CD4-positive, CD25-positive, alpha-beta regulatory T cell (primary cell): ENCODE data around the gene RAB40B. TPM values are rescaled to one million over a fixed set of nuclear protein-coding genes. Genes with fewer than 3 reads are reported as not detected.

Experiments used
- ATAC-seq, 2 donors: fragments of 150-1000 bp; cut with Tn5 transposase; one replicate each; pipeline ENCODE4 v1.10.0; 2021; ENCODE audit warnings: low read depth in 2 of 2, moderate number of reproducible peaks in 2 of 2, moderate library complexity in 1 of 2
- DNase-seq, 3 donors: peaks; one replicate each; pipeline versions ENCODE4 v3.0.0 to v3.0.0-alpha.2; 2012 to 2022; ENCODE audit warnings: mixed read lengths in 1 of 3
- H3K27ac ChIP-seq: one replicate; pipeline ENCODE4 v1.7.0; 2013; ENCODE audit warnings: mild to moderate bottlenecking, low read length; ENCODE audit not compliant: insufficient read depth, poor library complexity, severe bottlenecking
- H3K27me3 ChIP-seq: one replicate; pipeline ENCODE4 v1.7.0; 2013; ENCODE audit warnings: low read length; ENCODE audit not compliant: control insufficient read depth, insufficient read depth
- H3K36me3 ChIP-seq: one replicate; pipeline ENCODE4 v1.7.0; 2013; ENCODE audit warnings: mild to moderate bottlenecking, low read length, moderate library complexity; ENCODE audit not compliant: control insufficient read depth, insufficient read depth
- H3K4me1 ChIP-seq: 2 replicates; pipeline ENCODE4 v1.7.0; 2013; ENCODE audit warnings: mild to moderate bottlenecking, low read length; ENCODE audit not compliant: insufficient read depth, control insufficient read depth, poor library complexity, severe bottlenecking
- H3K4me3 ChIP-seq: one replicate; pipeline ENCODE4 v1.7.0; 2013; ENCODE audit warnings: low read depth, mild to moderate bottlenecking, low read length, moderate library complexity
- H3K9me3 ChIP-seq, 2 experiments: 1 replicate in 1 of 2; 2 replicates in 1 of 2; pipeline ENCODE4 v1.7.0; 2013; ENCODE audit warnings: low read length in 2 of 2, mild to moderate bottlenecking in 1 of 2, moderate library complexity in 1 of 2; ENCODE audit not compliant: control insufficient read depth in 2 of 2
- H3K27ac Mint-ChIP-seq, 3 donors: one replicate each; pipeline ENCODE4 v1.8.0; 2020 to 2022; ENCODE audit warnings: mild to moderate bottlenecking in 3 of 3, mixed read lengths in 3 of 3, moderate library complexity in 2 of 3
- H3K27me3 Mint-ChIP-seq: one replicate; pipeline ENCODE4 v1.8.0; 2022; ENCODE audit warnings: mild to moderate bottlenecking, mixed read lengths
- H3K36me3 Mint-ChIP-seq: one replicate; pipeline ENCODE4 v1.8.0; 2020; ENCODE audit warnings: mixed read lengths
- H3K4me1 Mint-ChIP-seq, 4 donors: one replicate each; pipeline ENCODE4 v1.8.0; 2020 to 2022; ENCODE audit warnings: mixed read lengths in 4 of 4, mild to moderate bottlenecking in 1 of 4
- H3K4me3 Mint-ChIP-seq, 4 donors: one replicate each; pipeline ENCODE4 v1.8.0; 2020 to 2022; ENCODE audit warnings: mild to moderate bottlenecking in 4 of 4, mixed read lengths in 4 of 4, moderate library complexity in 3 of 4
- H3K9me3 Mint-ChIP-seq, 7 donors: one replicate each; pipeline ENCODE4 v1.8.0; 2020 to 2022; ENCODE audit warnings: mixed read lengths in 7 of 7, mild to moderate bottlenecking in 3 of 7, moderate library complexity in 2 of 7
- polyA plus RNA-seq, 4 donors: library from polyadenylated mRNA; unstranded; fragments of 300-500 nt; fragmentation: Illumina TruSeq; gene quantifications; one replicate each; pipeline ENCODE4 v1.2.3, GENCODE V29; 2021
- total RNA-seq: library from RNA; stranded (reverse); gene quantifications from one replicate; pipeline ENCODE4 v1.2.3, GENCODE V29; 2022

Gene RAB40B
- total and polyA plus RNA-seq, 5 donors from 2014 or later, result 2.2 to 5.3 (median 4.1) TPM

DNA sequence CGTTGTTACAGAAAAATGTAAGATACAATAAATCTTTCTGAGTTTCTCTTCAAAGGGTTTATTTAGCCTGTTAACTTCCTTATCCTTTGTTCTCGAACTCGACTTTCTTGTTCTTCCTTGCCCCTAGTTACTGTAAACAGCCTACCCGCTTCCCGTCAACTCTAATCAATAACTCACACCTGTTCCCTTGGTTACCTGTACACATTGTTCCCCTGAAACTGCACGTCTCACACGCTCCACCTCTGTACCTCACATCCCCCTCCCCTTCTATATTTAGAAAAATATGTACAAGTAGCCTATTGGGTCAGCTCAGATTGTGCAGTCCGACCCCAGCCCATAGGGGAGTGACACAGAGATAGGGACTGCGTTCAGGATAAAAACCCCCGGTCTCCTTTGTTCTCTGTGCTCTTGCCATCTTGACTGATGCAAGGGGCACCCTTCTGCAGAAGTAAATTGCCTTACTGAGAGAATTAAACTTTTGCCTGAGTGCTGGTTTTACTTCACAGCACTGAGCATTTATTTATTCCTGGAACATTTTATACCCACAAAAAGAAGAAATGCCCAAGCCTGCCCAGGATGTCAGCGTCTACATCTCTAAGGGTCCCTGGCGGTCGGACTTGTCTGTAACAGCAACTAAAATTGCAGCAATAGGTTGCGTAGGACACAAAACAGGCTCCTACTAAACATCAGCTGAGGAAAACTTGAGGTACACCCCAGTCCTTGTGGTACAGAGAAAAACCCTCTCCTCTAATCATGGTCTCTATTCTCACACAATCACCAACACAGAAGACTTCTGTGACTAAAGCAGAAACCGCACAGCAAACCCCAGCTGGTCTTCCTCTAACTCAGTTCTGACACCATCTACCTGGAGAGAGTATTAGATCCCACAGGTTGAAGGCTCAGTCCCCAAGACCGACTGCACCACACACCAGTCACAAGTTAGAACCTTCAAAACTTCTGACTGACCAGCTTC lies 61.6 kb downstream of the RAB40B start:
- Histone ChIP-seq H3K4me1 (peaks cover 5% of the 10 kb centered on the region), H3K27ac (no peak overlapping the region), H3K27me3 (no peaks in the 10 kb centered on the region), H3K36me3 (peaks cover 41% of the 10 kb centered on the region), H3K9me3 (peaks cover 0 to 3% of the 10 kb centered on the region in 2 experiments), H3K4me3 (no peak overlapping the region)
- peaks cover 22% of the 10 kb centered on the region for H3K36me3 Mint-ChIP-seq
- H3K4me3 Mint-ChIP-seq, result peak overlapping the region in 1 of 4 donors; percentile 69
- H3K27me3 Mint-ChIP-seq, result no peaks in the 10 kb centered on the region
- peaks cover 0 to 11% (median 0%) of the 10 kb centered on the region in 7 donors for H3K9me3 Mint-ChIP-seq
- DNase-seq, result no peak
- no peak for ATAC-seq
- peaks cover 0 to 59% (median 22%) of the 10 kb centered on the region in 4 donors for H3K4me1 Mint-ChIP-seq
- peak overlapping the region in 2 of 3 donors; percentile 3 to 51 for H3K27ac Mint-ChIP-seq

DNA sequence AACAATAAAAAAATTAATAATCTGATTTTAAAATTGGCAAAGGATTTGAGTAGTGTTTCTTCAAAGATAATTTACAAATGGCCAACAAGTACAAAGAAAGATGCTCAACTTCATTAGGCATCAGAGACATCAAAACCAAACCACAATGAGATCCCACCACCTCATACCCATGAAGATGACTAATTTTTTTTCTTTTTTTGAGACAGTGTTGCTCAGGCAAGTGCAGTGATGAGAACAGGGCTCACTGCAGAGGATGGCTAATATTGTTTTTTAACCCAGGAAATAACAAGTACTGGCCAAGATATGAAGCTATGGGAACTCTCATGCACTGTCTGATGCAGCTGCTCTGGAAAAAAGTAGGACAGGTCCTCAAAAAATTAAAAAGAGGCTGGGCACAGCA lies 65.2 kb downstream of the RAB40B start:
- H3K4me3 Mint-ChIP-seq, result no peak overlapping the region
- Histone ChIP-seq H3K27me3 (no peaks in the 10 kb centered on the region), H3K9me3 (peaks cover 0 to 3% of the 10 kb centered on the region in 2 experiments), H3K27ac (no peak overlapping the region), H3K36me3 (peaks cover 46% of the 10 kb centered on the region), H3K4me3 (no peak overlapping the region), H3K4me1 (no peaks in the 10 kb centered on the region)
- peaks cover 0 to 11% (median 0%) of the 10 kb centered on the region in 7 donors for H3K9me3 Mint-ChIP-seq
- H3K27ac Mint-ChIP-seq, result no peak overlapping the region
- H3K4me1 Mint-ChIP-seq, result peaks cover 0 to 42% (median 19%) of the 10 kb centered on the region in 4 donors
- no peaks in the 10 kb centered on the region for H3K27me3 Mint-ChIP-seq
- H3K36me3 Mint-ChIP-seq, result peaks cover 27% of the 10 kb centered on the region
- no peak for DNase-seq
- no peak for ATAC-seq

DNA sequence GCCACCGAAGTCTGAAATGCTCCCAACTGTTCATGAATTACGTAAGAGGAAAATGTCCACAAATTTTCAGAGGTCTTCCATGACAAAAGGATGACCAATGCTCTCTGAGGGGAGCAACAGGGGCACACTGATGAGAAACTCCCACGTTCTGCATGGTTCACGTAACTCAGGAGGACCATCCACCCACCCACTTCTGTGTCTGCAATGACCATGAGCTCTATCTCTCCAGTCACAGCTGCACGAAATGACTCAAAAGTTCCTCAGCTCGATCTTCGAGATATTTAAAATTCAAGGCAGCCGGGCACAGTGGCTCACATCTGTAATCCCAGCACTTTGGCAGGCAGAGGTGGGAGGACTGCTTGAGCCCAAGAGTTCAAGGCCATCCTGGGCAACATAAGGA lies 66.0 kb downstream of the RAB40B start:
- Mint-ChIP-seq H3K27ac (no peak overlapping the region), H3K36me3 (peaks cover 29% of the 10 kb centered on the region)
- H3K36me3 ChIP-seq, result peaks cover 50% of the 10 kb centered on the region

DNA sequence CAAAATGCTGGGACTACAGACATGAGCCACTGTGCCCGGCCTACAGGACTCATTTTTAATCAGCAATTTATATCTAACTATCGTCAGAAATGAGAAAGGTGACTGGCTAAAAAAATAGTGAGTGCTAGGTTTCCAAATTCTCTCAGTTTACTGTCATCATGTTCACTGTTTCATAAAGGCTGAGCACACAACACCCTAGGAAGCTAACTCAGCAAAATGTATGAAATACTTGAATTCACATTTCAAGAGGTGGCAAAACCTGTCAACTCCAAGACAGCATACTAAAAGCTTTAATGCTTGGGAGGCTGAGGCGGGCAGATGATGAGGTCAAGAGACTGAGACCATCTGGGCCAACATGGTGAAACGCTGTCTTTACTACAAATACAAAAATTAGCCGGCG lies 67.0 kb downstream of the RAB40B start:
- H3K27ac Mint-ChIP-seq, result peak overlapping the region in 1 of 3 donors; percentile 42
- H3K4me1 Mint-ChIP-seq, result peaks cover 0 to 31% (median 11%) of the 10 kb centered on the region in 4 donors
- H3K27ac ChIP-seq, result no peak overlapping the region
- H3K9me3 Mint-ChIP-seq, result peaks cover 0 to under 1% (median 0%) of the 10 kb centered on the region in 7 donors
- DNase-seq (no peak), ATAC-seq (no peak)
- no peak overlapping the region for H3K4me3 Mint-ChIP-seq
- peaks cover 49% of the 10 kb centered on the region for H3K36me3 ChIP-seq
- no peaks in the 10 kb centered on the region for H3K27me3 ChIP-seq
- no peaks in the 10 kb centered on the region for H3K4me1 ChIP-seq
- no peaks in the 10 kb centered on the region for H3K27me3 Mint-ChIP-seq
- no peaks in the 10 kb centered on the region for H3K9me3 ChIP-seq
- peaks cover 21% of the 10 kb centered on the region for H3K36me3 Mint-ChIP-seq
- H3K4me3 ChIP-seq, result no peak overlapping the region

More for the DNA sequence above, 66.0 kb downstream of the RAB40B start:
- Mint-ChIP-seq H3K4me1 (peaks cover 0 to 37% (median 17%) of the 10 kb centered on the region in 4 donors), H3K27me3 (no peaks in the 10 kb centered on the region), H3K4me3 (peak overlapping the region in 1 of 4 donors; percentile 19), H3K9me3 (peaks cover 0 to 10% (median 0%) of the 10 kb centered on the region in 7 donors)
- Histone ChIP-seq H3K4me3 (no peak overlapping the region), H3K4me1 (no peaks in the 10 kb centered on the region), H3K27ac (no peak overlapping the region), H3K27me3 (no peaks in the 10 kb centered on the region), H3K9me3 (peaks cover 0 to 3% of the 10 kb centered on the region in 2 experiments)
- ATAC-seq (no peak), DNase-seq (no peak)

DNA sequence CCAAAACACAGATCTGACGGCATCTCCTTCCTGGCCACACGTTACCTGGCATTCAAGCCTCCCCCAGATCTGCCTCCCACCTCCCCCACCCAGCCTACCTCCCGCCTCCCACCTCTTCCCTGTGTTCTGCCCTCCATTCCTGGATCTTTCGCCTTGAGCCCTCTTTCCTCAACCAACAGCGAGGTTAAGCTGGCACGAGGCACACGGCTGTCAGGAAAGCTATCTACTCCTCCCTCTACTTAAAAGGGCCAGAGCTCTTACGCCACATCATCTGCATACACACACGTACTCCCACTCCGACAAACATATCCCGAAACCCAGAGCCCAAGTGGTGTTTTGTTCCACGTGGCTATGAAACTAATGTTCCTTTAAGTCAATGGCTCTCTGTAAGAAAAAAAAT lies 68.3 kb downstream of the RAB40B start:
- Mint-ChIP-seq H3K27ac (no peak overlapping the region), H3K4me3 (no peak overlapping the region), H3K9me3 (no peaks in the 10 kb centered on the region), H3K36me3 (peaks cover 16% of the 10 kb centered on the region), H3K27me3 (no peaks in the 10 kb centered on the region), H3K4me1 (peaks cover 0 to 27% (median 11%) of the 10 kb centered on the region in 4 donors)
- Histone ChIP-seq H3K4me1 (no peaks in the 10 kb centered on the region), H3K27me3 (no peaks in the 10 kb centered on the region), H3K27ac (no peak overlapping the region), H3K4me3 (no peak overlapping the region), H3K36me3 (peaks cover 55% of the 10 kb centered on the region), H3K9me3 (no peaks in the 10 kb centered on the region)
- no peak for DNase-seq
- no peak for ATAC-seq

DNA sequence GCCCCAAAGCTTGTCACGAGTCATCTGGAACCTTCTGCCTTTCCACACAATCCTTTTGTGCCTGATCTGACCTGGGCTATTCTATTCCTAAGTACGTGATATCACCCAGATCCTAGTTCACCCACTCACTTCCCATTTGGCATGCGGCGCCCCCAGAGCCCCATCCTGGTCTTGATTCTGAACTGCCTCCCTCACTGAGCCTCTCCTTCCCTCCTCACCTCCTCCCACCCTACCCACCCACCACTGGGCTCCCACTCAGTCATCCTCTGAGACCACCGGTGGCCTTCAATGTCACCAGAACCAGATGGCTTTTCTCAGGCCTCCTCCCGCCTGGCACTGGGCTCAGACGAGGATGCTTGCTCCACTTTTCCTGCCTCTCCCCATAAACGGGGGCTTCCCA lies 68.8 kb downstream of the RAB40B start:
- Histone ChIP-seq H3K4me3 (no peak overlapping the region), H3K36me3 (peaks cover 58% of the 10 kb centered on the region), H3K4me1 (no peaks in the 10 kb centered on the region), H3K27ac (no peak overlapping the region), H3K27me3 (no peaks in the 10 kb centered on the region), H3K9me3 (no peaks in the 10 kb centered on the region)
- Mint-ChIP-seq H3K4me1 (peaks cover 0 to 25% (median 10%) of the 10 kb centered on the region in 4 donors), H3K9me3 (no peaks in the 10 kb centered on the region), H3K4me3 (no peak overlapping the region), H3K27ac (no peak overlapping the region), H3K36me3 (peaks cover 16% of the 10 kb centered on the region), H3K27me3 (no peaks in the 10 kb centered on the region)
- no peak for DNase-seq
- no peak for ATAC-seq

DNA sequence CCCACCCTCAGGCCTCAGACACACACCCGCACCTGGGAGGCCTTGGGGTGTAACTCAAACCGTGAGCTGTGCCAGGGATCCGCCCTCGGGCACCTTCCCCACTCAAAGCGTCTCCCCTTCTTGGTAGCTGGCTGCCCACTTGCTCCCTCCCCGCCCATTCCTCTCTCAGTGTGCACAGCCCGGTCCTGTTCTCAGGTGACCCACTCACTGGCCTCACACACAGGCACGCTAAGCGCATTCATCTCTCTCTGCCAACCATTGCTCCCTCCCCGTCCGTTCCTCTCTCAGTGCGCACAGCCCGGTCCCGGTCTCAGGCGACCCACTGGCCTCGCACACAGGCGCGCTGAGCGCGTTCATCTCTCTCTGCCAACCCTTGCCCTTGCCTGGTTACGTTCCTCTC lies 71.1 kb downstream of the RAB40B start:
- Mint-ChIP-seq H3K4me1 (peaks cover 0 to 8% (median 4%) of the 10 kb centered on the region in 4 donors), H3K27ac (no peak overlapping the region), H3K27me3 (no peaks in the 10 kb centered on the region), H3K36me3 (peaks cover 24% of the 10 kb centered on the region), H3K4me3 (no peak overlapping the region), H3K9me3 (no peaks in the 10 kb centered on the region)
- H3K36me3 ChIP-seq, result peaks cover 57% of the 10 kb centered on the region
- no peaks in the 10 kb centered on the region for H3K4me1 ChIP-seq
- ATAC-seq, result no peak
- DNase-seq, result no peak
- no peak overlapping the region for H3K27ac ChIP-seq
- no peak overlapping the region for H3K4me3 ChIP-seq
- no peaks in the 10 kb centered on the region for H3K9me3 ChIP-seq
- no peaks in the 10 kb centered on the region for H3K27me3 ChIP-seq
